GM18519 (cell line): ENCODE results near the gene COA5.

Experiments
- ATAC-seq: cut with Tn5 transposase; IDR thresholded peaks from one replicate; pipeline ENCODE4 v1.9.1; 2021; ENCODE audit warnings: mild to moderate bottlenecking, moderate library complexity; ENCODE audit not compliant: unreplicated experiment, low FRiP score

Gene COA5

GRCh38 chr2:98555696-98556095 is 52.6 kb downstream of the COA5 start:
- ATAC-seq = no peak

GRCh38 chr2:98554116-98554861 is 54.0 kb downstream of the COA5 start:
- ATAC-seq = no peak

GRCh38 chr2:98552499-98553179 is 55.7 kb downstream of the COA5 start:
- ATAC-seq = no peak

- ATAC-seq = no peak
These were observed 57.0 kb downstream of the COA5 start for GRCh38 chr2:98551316-98551715.

- no peak for ATAC-seq
These were observed 58.1 kb downstream of the COA5 start for GRCh38 chr2:98550165-98550564.
